WERI-Rb-1 (cell line): Measurements from ENCODE around the gene ZNF205.

Experiments used
- DNase-seq: peaks from one replicate; pipeline ENCODE4 v3.0.0-alpha.2; 2020
- H3K27ac ChIP-seq: fragments of 250-450 bp; sonication (Bioruptor Pico); 2 replicates; pipeline ENCODE4 v1.5.1; 2020; ENCODE audit warnings: mild to moderate bottlenecking, moderate library complexity
- H3K27me3 ChIP-seq: fragments of 250-450 bp; sonication (Bioruptor Pico); 2 replicates; pipeline ENCODE4 v1.5.1; 2021; ENCODE audit warnings: mild to moderate bottlenecking, low read depth, moderate library complexity; ENCODE audit not compliant: insufficient read depth, severe bottlenecking
- H3K36me3 ChIP-seq: fragments of 250-450 bp; sonication (Bioruptor Pico); 2 replicates; pipeline ENCODE4 v1.5.1; 2020; ENCODE audit warnings: mild to moderate bottlenecking, moderate library complexity
- H3K4me3 ChIP-seq: 2 replicates; pipeline ENCODE4 v1.5.1; 2011; ENCODE audit warnings: low read depth, mild to moderate bottlenecking, control low read depth, low read length
- H3K9me3 ChIP-seq: fragments of 250-450 bp; sonication (Bioruptor Pico); 2 replicates; pipeline ENCODE4 v1.5.1; 2021; ENCODE audit warnings: mild to moderate bottlenecking, moderate library complexity; ENCODE audit not compliant: severe bottlenecking
- CTCF ChIP-seq: IDR thresholded peaks from 2 replicates; pipeline ENCODE4 v1.5.1; 2011; ENCODE audit warnings: low read depth, mild to moderate bottlenecking, control low read depth, inconsistent platforms, low read length

The ZNF205 gene

GRCh38 chr16:3118846-3119245, 6.5 kb downstream of the ZNF205 start:
- H3K4me3 ChIP-seq, result no peak overlapping the region
- no peak for TF ChIP-seq CTCF
- peaks cover 21% of the 10 kb centered on the region for H3K36me3 ChIP-seq
- H3K27ac ChIP-seq, result no peak overlapping the region
- no peak for DNase-seq
- H3K9me3 ChIP-seq, result no peaks in the 10 kb centered on the region
- H3K27me3 ChIP-seq, result no peaks in the 10 kb centered on the region

- Histone ChIP-seq H3K36me3 (peaks cover 21% of the 10 kb centered on the region), H3K27me3 (no peaks in the 10 kb centered on the region)
- no peak for DNase-seq
These were observed 6.9 kb downstream of the ZNF205 start for GRCh38 chr16:3119286-3119685.

GRCh38 chr16:3119701-3120408, 7.5 kb downstream of the ZNF205 start:
- no peaks in the 10 kb centered on the region for H3K9me3 ChIP-seq
- DNase-seq, result no peak
- no peak overlapping the region for H3K27ac ChIP-seq
- no peaks in the 10 kb centered on the region for H3K27me3 ChIP-seq
- peaks cover 21% of the 10 kb centered on the region for H3K36me3 ChIP-seq
- no peak for TF ChIP-seq CTCF
- no peak overlapping the region for H3K4me3 ChIP-seq

More at GRCh38 chr16:3119286-3119685, 6.9 kb downstream of the ZNF205 start:
- H3K27ac ChIP-seq, result no peak overlapping the region
- H3K4me3 ChIP-seq, result no peak overlapping the region
- no peaks in the 10 kb centered on the region for H3K9me3 ChIP-seq
- no peak for TF ChIP-seq CTCF

- H3K4me3 ChIP-seq, result no peak overlapping the region
- no peak for DNase-seq
- H3K36me3 ChIP-seq, result peaks cover 21% of the 10 kb centered on the region
- no peaks in the 10 kb centered on the region for H3K9me3 ChIP-seq
- no peak for TF ChIP-seq CTCF
- H3K27me3 ChIP-seq, result no peaks in the 10 kb centered on the region
- no peak overlapping the region for H3K27ac ChIP-seq
These were observed 8.0 kb downstream of the ZNF205 start for GRCh38 chr16:3120435-3120834.

- H3K27ac ChIP-seq, result no peak overlapping the region
- no peak for TF ChIP-seq CTCF
- no peak overlapping the region for H3K4me3 ChIP-seq
- no peaks in the 10 kb centered on the region for H3K27me3 ChIP-seq
- H3K9me3 ChIP-seq, result no peaks in the 10 kb centered on the region
- DNase-seq, result no peak
- peaks cover 14% of the 10 kb centered on the region for H3K36me3 ChIP-seq
These were observed 9.6 kb downstream of the ZNF205 start for GRCh38 chr16:3121851-3122467.
